K562 (cell line): ENCODE data around the gene PDF. TPM values are rescaled to one million over a fixed set of nuclear protein-coding genes. Genes with fewer than 3 reads are reported as not detected.

Experiments used
- ARID3B ChIP-seq: fragments of 250-450 bp; sonication (Bioruptor Pico); IDR thresholded peaks from 2 replicates; pipeline ENCODE4 v1.4.0; 2020; ENCODE audit warnings: borderline replicate concordance
- ETV6 ChIP-seq, 3 experiments: fragments of 150-350 bp in 1 of 3; sonication (generic) in 1 of 3; formaldehyde crosslinking in 1 of 3; IDR thresholded peaks; 2 replicates each; pipeline versions ENCODE4 v1.6.1 to v1.8.0; 2014 to 2022; ENCODE audit warnings: borderline replicate concordance in 2 of 3, low read depth in 2 of 3, antibody characterized with exemption in 1 of 3, low read length in 1 of 3, mild to moderate bottlenecking in 1 of 3, missing genetic modification reagents in 1 of 3
- FOXA3 ChIP-seq, 2 experiments: fragments of 450-650 bp in 1 of 2; sonication (generic) in 1 of 2; formaldehyde crosslinking; IDR thresholded peaks in 1 of 2; conservative IDR thresholded peaks in 1 of 2; 2 replicates each; pipeline versions ENCODE4 v1.4.0 to v1.8.0; 2020 to 2022; ENCODE audit warnings: mild to moderate bottlenecking in 2 of 2, missing genetic modification reagents in 1 of 2
- ID3 ChIP-seq, 2 experiments: fragments of 250-450 bp in 1 of 2; fragments of 450-650 bp in 1 of 2; sonication (Bioruptor Pico) in 1 of 2; IDR thresholded peaks; 2 replicates each; pipeline versions ENCODE4 v1.6.1 to v1.8.0; 2016 to 2021; ENCODE audit warnings: mild to moderate bottlenecking in 2 of 2, moderate library complexity in 2 of 2, missing compliant biosample characterization in 1 of 2, missing genetic modification characterization in 1 of 2
- KAT7 ChIP-seq: sonication (generic); formaldehyde crosslinking; IDR thresholded peaks from 2 replicates; pipeline ENCODE4 v1.8.0; 2022; ENCODE audit warnings: missing genetic modification reagents, mild to moderate bottlenecking, borderline replicate concordance
- MED1 ChIP-seq: sonication (generic); formaldehyde crosslinking; IDR thresholded peaks from 2 replicates; pipeline ENCODE4 v1.8.1; 2023; ENCODE audit warnings: missing genetic modification reagents, borderline replicate concordance
- MEF2A ChIP-seq: IDR thresholded peaks from 2 replicates; pipeline ENCODE4 v1.6.1; 2011; ENCODE audit warnings: low read depth, mild to moderate bottlenecking, low read length, moderate library complexity; ENCODE audit not compliant: control insufficient read depth
- NKRF ChIP-seq: fragments of 450-650 bp; IDR thresholded peaks from 2 replicates; pipeline ENCODE4 v1.6.1; 2016; ENCODE audit warnings: borderline replicate concordance
- RB1 ChIP-seq: fragments of 450-650 bp; IDR thresholded peaks from 2 replicates; pipeline ENCODE4 v1.6.1; 2017; ENCODE audit warnings: low read depth, mild to moderate bottlenecking
- SAFB ChIP-seq: fragments of 200-400 bp; formaldehyde crosslinking; IDR thresholded peaks from 2 replicates; pipeline ENCODE4 v1.6.1; 2017; ENCODE audit warnings: low read depth, low read length, borderline replicate concordance
- TEAD1 ChIP-seq, 2 experiments: fragments of 450-650 bp in 1 of 2; sonication (generic) in 1 of 2; formaldehyde crosslinking; IDR thresholded peaks; 2 replicates each; pipeline versions ENCODE4 v1.4.0 to v1.8.0; 2020 to 2022; ENCODE audit warnings: mild to moderate bottlenecking in 2 of 2, missing genetic modification reagents in 1 of 2
- THAP12 ChIP-seq: fragments of 250-450 bp; sonication (Bioruptor Pico); IDR thresholded peaks from 2 replicates; pipeline ENCODE4 v1.9.0; 2021; ENCODE audit warnings: mild to moderate bottlenecking, inconsistent platforms
- TRIM28 ChIP-seq: fragments of 450-650 bp; IDR thresholded peaks from 2 replicates; pipeline ENCODE4 v1.6.1; 2017
- USF1 ChIP-seq: sonication (generic); formaldehyde crosslinking; IDR thresholded peaks from 2 replicates; pipeline ENCODE4 v1.9.0; 2022; ENCODE audit warnings: mild to moderate bottlenecking, missing genetic modification reagents
- ZC3H4 ChIP-seq: sonication (generic); formaldehyde crosslinking; IDR thresholded peaks from 2 replicates; pipeline ENCODE4 v1.9.0; 2021; ENCODE audit warnings: missing genetic modification reagents, borderline replicate concordance
- ZNF561 ChIP-seq: fragments of 450-650 bp; formaldehyde crosslinking; conservative IDR thresholded peaks from 2 replicates; pipeline ENCODE4 v1.4.0; 2020; ENCODE audit warnings: mild to moderate bottlenecking, moderate library complexity
- polyA plus RNA-seq, 8 experiments: library from polyadenylated mRNA; depleted of rRNA in 4 of 8; stranded (reverse) in 5 of 8; unstranded in 3 of 8; fragments of >200 nt; fragmentation: Nextera tagmentation in 2 of 8; fragmentation: Illumina TruSeq in 1 of 8; extraction: Ambion mirVana in 2 of 8; extraction: Trizol in 1 of 8; gene quantifications; 2 replicates each; pipeline versions ENCODE4 v1.2.1 to v1.2.3, GENCODE V29; 2011 to 2014; ENCODE audit warnings: inconsistent platforms in 1 of 8, missing spikeins in 1 of 8
- total RNA-seq, 7 experiments: library from RNA; depleted of rRNA in 6 of 7; stranded (reverse); fragments of >200 nt in 6 of 7; fragmentation: Illumina TruSeq in 2 of 7; extraction: Trizol in 2 of 7; gene quantifications; 2 replicates each; pipeline versions ENCODE4 v1.2.1 to v1.2.3, GENCODE V29; 2011 to 2021; ENCODE audit warnings: low replicate concordance in 1 of 7

The PDF gene
- total and polyA plus RNA-seq, 9 of the 15 experiments (the other 6 are each of a cell fraction or from before 2014, with no cell fraction given): 0.15 to 72.4 (median 5.6) TPM

- TF ChIP-seq NKRF (peak; percentile 36; the same call in 1 of the 2 replicates), RB1 (0 out of 2 replicates have a peak, but pooled peaks have one; percentile 28), ZNF561 (CRISPR knock-in tag) (no peak), USF1 (CRISPR knock-in tag) (0 out of 2 replicates have a peak, but pooled peaks have one; percentile 20), SAFB (no peak), TEAD1 (CRISPR knock-in tag; IDR thresholded peaks at IDR 0.05) (0 out of 4 replicates have a peak, but pooled peaks of 1 of the 2 experiments have one; percentile 10), KAT7 (0 out of 2 replicates have a peak, but pooled peaks have one; percentile 13), THAP12 (CRISPR knock-in tag) (no peak), FOXA3 (CRISPR knock-in tag; conservative IDR thresholded peaks at IDR 0.05 in 1 of 2, IDR thresholded peaks at IDR 0.05 in 1 of 2) (no peak), MED1 (CRISPR knock-in tag) (peak; percentile 81; the same call in 1 of the 2 replicates), ZC3H4 (CRISPR knock-in tag) (peak; percentile 88; the same call in 1 of the 2 replicates), ETV6 (IDR thresholded peaks at IDR 0.05; ENCODE audit: borderline replicate concordance in 1 of 2, low read depth in 2 of 2, low read length in 1 of 2) (no peak), ETV6 (CRISPR knock-in tag; IDR thresholded peaks at IDR 0.05; ENCODE audit: borderline replicate concordance) (no peak), TRIM28 (no peak), ID3 (CRISPR knock-in tag; IDR thresholded peaks at IDR 0.05) (no peak), ID3 (tag; IDR thresholded peaks at IDR 0.05) (no peak), ARID3B (CRISPR knock-in tag) (peak; percentile 3; the same call in 1 of the 2 replicates), MEF2A (no peak)
Measured at GRCh38 chr16:69329369-69330285, 761 bp downstream of the PDF start (continued).
